GM23338 (cell line): ENCODE measurements around the gene NPPC. TPM values are rescaled to one million over a fixed set of nuclear protein-coding genes. Genes with fewer than 3 reads are reported as not detected.

Experiments used
- ATAC-seq: fragments of 200-7000 bp; cut with Tn5 transposase; 3 replicates; pipeline ENCODE4 v1.9.1; 2020
- DNase-seq: peaks from one replicate; pipeline ENCODE4 v3.0.0-alpha.2; 2015; ENCODE audit warnings: low spot score
- H2AFZ ChIP-seq: fragments of 200-600 bp; sonication (generic); 2 replicates; pipeline ENCODE4 v1.8.0; 2016; ENCODE audit warnings: antibody characterized with exemption, mild to moderate bottlenecking, moderate library complexity
- H3F3A ChIP-seq: fragments of 200-600 bp; sonication (generic); replicated peaks from 2 replicates; pipeline ENCODE4 v1.8.0; 2017; ENCODE audit warnings: antibody characterized with exemption, mixed run types, low read depth
- H3K27ac ChIP-seq: fragments of 200-600 bp; sonication (generic); 2 replicates; pipeline ENCODE4 v1.6.1; 2016; ENCODE audit warnings: low read depth
- H3K27me3 ChIP-seq: fragments of 200-600 bp; sonication (generic); 2 replicates; pipeline ENCODE4 v1.8.0; 2016; ENCODE audit warnings: mild to moderate bottlenecking, mixed run types, moderate library complexity; ENCODE audit not compliant: insufficient read depth
- H3K36me3 ChIP-seq: fragments of 200-600 bp; sonication (generic); 2 replicates; pipeline ENCODE4 v1.8.0; 2016; ENCODE audit warnings: mild to moderate bottlenecking; ENCODE audit not compliant: insufficient read depth
- H3K4me1 ChIP-seq: fragments of 200-600 bp; sonication (generic); 2 replicates; pipeline ENCODE4 v1.8.0; 2016; ENCODE audit warnings: mild to moderate bottlenecking, moderate library complexity; ENCODE audit not compliant: insufficient read depth
- H3K4me2 ChIP-seq: fragments of 200-600 bp; sonication (generic); 2 replicates; pipeline ENCODE4 v1.7.1; 2017; ENCODE audit warnings: mixed run types
- H3K4me3 ChIP-seq: fragments of 200-600 bp; sonication (generic); 2 replicates; pipeline ENCODE4 v1.6.1; 2016; ENCODE audit warnings: mixed run types
- H3K79me2 ChIP-seq: fragments of 200-600 bp; sonication (generic); replicated peaks from 2 replicates; pipeline ENCODE4 v1.8.0; 2017; ENCODE audit warnings: mild to moderate bottlenecking; ENCODE audit not compliant: insufficient read depth
- H3K9me2 ChIP-seq: fragments of 200-600 bp; sonication (generic); 2 replicates; pipeline ENCODE4 v1.8.0; 2017; ENCODE audit not compliant: insufficient read depth
- H4K20me1 ChIP-seq: fragments of 200-600 bp; sonication (generic); replicated peaks from 2 replicates; pipeline ENCODE4 v1.8.0; 2017; ENCODE audit warnings: mild to moderate bottlenecking; ENCODE audit not compliant: insufficient read depth
- H3K27ac Mint-ChIP-seq: 2 replicates; pipeline ENCODE4 v1.8.0; 2020; ENCODE audit warnings: inconsistent platforms, mild to moderate bottlenecking, moderate library complexity, mixed read lengths
- H3K27me3 Mint-ChIP-seq: 3 replicates; pipeline ENCODE4 v1.8.0; 2022; ENCODE audit warnings: low read depth, mild to moderate bottlenecking, moderate library complexity, mixed read lengths, inconsistent platforms; ENCODE audit not compliant: insufficient read depth, poor library complexity
- H3K36me3 Mint-ChIP-seq: 3 replicates; pipeline ENCODE4 v1.8.0; 2021; ENCODE audit warnings: low read depth, mild to moderate bottlenecking, inconsistent platforms, moderate library complexity, mixed read lengths
- H3K4me1 Mint-ChIP-seq: 3 replicates; pipeline ENCODE4 v1.8.0; 2020; ENCODE audit warnings: mild to moderate bottlenecking, inconsistent platforms, mixed read lengths
- H3K4me3 Mint-ChIP-seq: 3 replicates; pipeline ENCODE4 v1.8.0; 2021; ENCODE audit warnings: moderate library complexity, mild to moderate bottlenecking, inconsistent platforms, mixed read lengths
- H3K9me3 Mint-ChIP-seq: 3 replicates; pipeline ENCODE4 v1.8.0; 2020; ENCODE audit warnings: moderate library complexity, mild to moderate bottlenecking, inconsistent platforms, mixed read lengths
- CREB1 ChIP-seq: fragments of 250-450 bp; sonication (Bioruptor Pico); IDR thresholded peaks from 2 replicates; pipeline ENCODE4 v1.5.0; 2020; ENCODE audit warnings: low read depth, mild to moderate bottlenecking, moderate library complexity
- EZH2phosphoT487 ChIP-seq: fragments of 200-600 bp; sonication (generic); IDR thresholded peaks from one replicate; pipeline ENCODE4 v1.8.1; 2018; ENCODE audit warnings: antibody characterized with exemption; ENCODE audit not compliant: unreplicated experiment
- JUNB ChIP-seq: IDR thresholded peaks from one replicate; pipeline ENCODE4 v1.6.1; 2016; ENCODE audit warnings: antibody characterized with exemption; ENCODE audit not compliant: unreplicated experiment
- POLR2AphosphoS5 ChIP-seq: IDR thresholded peaks from 2 replicates; pipeline ENCODE4 v1.6.1; 2016; ENCODE audit warnings: antibody characterized with exemption, low read depth
- STAT1 ChIP-seq: IDR thresholded peaks from one replicate; pipeline ENCODE4 v1.6.1; 2016; ENCODE audit warnings: antibody characterized with exemption; ENCODE audit not compliant: unreplicated experiment
- ZNF331 ChIP-seq: fragments of 250-450 bp; sonication (Bioruptor Pico); IDR thresholded peaks from 2 replicates; pipeline ENCODE4 v1.5.0; 2020; ENCODE audit warnings: low read depth, mild to moderate bottlenecking, moderate library complexity
- polyA plus RNA-seq: library from polyadenylated mRNA; unstranded; fragments of >200 nt; fragmentation: Nextera tagmentation; extraction: Ambion mirVana; gene quantifications from 2 replicates; pipeline ENCODE4 v1.2.1, GENCODE V29; 2016
- total RNA-seq: library from RNA; depleted of rRNA; stranded (reverse); fragments of >200 nt; shearing (Covaris generic); gene quantifications from 2 replicates; pipeline ENCODE4 v1.2.3, GENCODE V29; 2014
- TF ChIP-seq, protein P1 (sequence below), 2 experiments: fragments of 200-600 bp in 1 of 2; sonication (generic) in 1 of 2; conservative IDR thresholded peaks; 2 replicates each; pipeline versions ENCODE4 v1.5.1 to v1.6.1; 2016 to 2017; ENCODE audit warnings: antibody characterized with exemption in 2 of 2, low read depth in 2 of 2, mild to moderate bottlenecking in 2 of 2, moderate library complexity in 1 of 2
- TF ChIP-seq, protein P2 (sequence below): IDR thresholded peaks from one replicate; pipeline ENCODE4 v1.6.1; 2018; ENCODE audit warnings: antibody characterized with exemption; ENCODE audit not compliant: unreplicated experiment
- TF ChIP-seq, protein P3 (sequence below): IDR thresholded peaks from 2 replicates; pipeline ENCODE4 v1.6.1; 2016; ENCODE audit warnings: antibody characterized with exemption

NPPC gene
- total and polyA plus RNA-seq, 2 experiments from 2014 or later, result 2.2 to 6.3 TPM

DNA sequence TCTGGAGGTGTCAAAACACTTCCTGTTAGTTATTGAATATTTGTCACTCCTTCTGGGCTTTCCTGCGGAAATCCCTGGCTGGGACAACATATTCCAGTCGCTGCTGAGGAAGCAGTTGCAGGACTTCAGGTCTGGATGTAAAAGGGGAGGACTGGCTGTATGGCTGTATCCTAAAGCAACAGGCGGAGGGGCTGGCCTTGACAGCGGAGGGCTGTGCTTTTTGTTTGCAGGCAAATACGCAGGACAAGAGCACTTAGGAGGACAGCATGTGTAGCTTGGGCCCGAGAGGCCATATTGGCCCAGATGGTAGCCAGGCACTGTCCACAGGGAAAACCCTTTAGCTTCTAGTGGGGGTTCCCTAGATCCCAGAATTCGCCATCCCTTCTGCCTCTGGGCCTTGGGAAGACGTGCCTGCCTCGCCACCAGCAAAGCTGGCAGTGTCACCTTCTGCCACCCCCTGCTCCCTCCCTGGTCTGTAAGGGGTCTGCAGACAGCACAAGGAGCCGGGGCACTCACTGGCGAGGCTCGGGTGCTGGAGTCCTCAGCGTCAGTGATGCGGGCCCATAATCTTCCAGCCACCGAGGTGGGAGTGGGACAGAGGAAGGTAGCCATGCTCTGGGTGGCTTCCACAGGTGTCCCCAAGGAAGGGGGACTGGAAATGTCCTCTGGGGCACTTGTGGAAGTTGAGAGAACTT is 6.7 kb downstream of the NPPC start:
- Histone ChIP-seq H3K4me3 (no peak overlapping the region), H2AFZ (no peak overlapping the region), H3K4me1 (no peaks in the 10 kb centered on the region), H3F3A (no peaks in the 10 kb centered on the region), H3K79me2 (no peaks in the 10 kb centered on the region), H3K27ac (no peak overlapping the region), H3K9me2 (no peaks in the 10 kb centered on the region), H3K36me3 (no peaks in the 10 kb centered on the region), H3K27me3 (peaks cover 8% of the 10 kb centered on the region; the same call in 1 of the 2 replicates), H4K20me1 (peaks cover 10% of the 10 kb centered on the region; the same call in 1 of the 2 replicates), H3K4me2 (no peak overlapping the region)
- no peak for DNase-seq
- no peak for ATAC-seq
- H3K4me1 Mint-ChIP-seq, result peaks cover 17% of the 10 kb centered on the region
- H3K9me3 Mint-ChIP-seq, result no peaks in the 10 kb centered on the region
- H3K27me3 Mint-ChIP-seq, result peaks cover 10% of the 10 kb centered on the region
- H3K4me3 Mint-ChIP-seq, result no peak overlapping the region
- H3K36me3 Mint-ChIP-seq, result no peaks in the 10 kb centered on the region
- H3K27ac Mint-ChIP-seq, result no peak overlapping the region
- TF ChIP-seq, protein P1, sequence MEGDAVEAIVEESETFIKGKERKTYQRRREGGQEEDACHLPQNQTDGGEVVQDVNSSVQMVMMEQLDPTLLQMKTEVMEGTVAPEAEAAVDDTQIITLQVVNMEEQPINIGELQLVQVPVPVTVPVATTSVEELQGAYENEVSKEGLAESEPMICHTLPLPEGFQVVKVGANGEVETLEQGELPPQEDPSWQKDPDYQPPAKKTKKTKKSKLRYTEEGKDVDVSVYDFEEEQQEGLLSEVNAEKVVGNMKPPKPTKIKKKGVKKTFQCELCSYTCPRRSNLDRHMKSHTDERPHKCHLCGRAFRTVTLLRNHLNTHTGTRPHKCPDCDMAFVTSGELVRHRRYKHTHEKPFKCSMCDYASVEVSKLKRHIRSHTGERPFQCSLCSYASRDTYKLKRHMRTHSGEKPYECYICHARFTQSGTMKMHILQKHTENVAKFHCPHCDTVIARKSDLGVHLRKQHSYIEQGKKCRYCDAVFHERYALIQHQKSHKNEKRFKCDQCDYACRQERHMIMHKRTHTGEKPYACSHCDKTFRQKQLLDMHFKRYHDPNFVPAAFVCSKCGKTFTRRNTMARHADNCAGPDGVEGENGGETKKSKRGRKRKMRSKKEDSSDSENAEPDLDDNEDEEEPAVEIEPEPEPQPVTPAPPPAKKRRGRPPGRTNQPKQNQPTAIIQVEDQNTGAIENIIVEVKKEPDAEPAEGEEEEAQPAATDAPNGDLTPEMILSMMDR (conservative IDR thresholded peaks at IDR 0.05; ENCODE audit: low read depth in 2 of 2), result no peak
- TF ChIP-seq CREB1, result no peak
- TF ChIP-seq ZNF331 (CRISPR knock-in tag), result no peak
- TF ChIP-seq, protein P2, sequence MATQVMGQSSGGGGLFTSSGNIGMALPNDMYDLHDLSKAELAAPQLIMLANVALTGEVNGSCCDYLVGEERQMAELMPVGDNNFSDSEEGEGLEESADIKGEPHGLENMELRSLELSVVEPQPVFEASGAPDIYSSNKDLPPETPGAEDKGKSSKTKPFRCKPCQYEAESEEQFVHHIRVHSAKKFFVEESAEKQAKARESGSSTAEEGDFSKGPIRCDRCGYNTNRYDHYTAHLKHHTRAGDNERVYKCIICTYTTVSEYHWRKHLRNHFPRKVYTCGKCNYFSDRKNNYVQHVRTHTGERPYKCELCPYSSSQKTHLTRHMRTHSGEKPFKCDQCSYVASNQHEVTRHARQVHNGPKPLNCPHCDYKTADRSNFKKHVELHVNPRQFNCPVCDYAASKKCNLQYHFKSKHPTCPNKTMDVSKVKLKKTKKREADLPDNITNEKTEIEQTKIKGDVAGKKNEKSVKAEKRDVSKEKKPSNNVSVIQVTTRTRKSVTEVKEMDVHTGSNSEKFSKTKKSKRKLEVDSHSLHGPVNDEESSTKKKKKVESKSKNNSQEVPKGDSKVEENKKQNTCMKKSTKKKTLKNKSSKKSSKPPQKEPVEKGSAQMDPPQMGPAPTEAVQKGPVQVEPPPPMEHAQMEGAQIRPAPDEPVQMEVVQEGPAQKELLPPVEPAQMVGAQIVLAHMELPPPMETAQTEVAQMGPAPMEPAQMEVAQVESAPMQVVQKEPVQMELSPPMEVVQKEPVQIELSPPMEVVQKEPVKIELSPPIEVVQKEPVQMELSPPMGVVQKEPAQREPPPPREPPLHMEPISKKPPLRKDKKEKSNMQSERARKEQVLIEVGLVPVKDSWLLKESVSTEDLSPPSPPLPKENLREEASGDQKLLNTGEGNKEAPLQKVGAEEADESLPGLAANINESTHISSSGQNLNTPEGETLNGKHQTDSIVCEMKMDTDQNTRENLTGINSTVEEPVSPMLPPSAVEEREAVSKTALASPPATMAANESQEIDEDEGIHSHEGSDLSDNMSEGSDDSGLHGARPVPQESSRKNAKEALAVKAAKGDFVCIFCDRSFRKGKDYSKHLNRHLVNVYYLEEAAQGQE, result no peak
- no peak for TF ChIP-seq JUNB

DNA sequence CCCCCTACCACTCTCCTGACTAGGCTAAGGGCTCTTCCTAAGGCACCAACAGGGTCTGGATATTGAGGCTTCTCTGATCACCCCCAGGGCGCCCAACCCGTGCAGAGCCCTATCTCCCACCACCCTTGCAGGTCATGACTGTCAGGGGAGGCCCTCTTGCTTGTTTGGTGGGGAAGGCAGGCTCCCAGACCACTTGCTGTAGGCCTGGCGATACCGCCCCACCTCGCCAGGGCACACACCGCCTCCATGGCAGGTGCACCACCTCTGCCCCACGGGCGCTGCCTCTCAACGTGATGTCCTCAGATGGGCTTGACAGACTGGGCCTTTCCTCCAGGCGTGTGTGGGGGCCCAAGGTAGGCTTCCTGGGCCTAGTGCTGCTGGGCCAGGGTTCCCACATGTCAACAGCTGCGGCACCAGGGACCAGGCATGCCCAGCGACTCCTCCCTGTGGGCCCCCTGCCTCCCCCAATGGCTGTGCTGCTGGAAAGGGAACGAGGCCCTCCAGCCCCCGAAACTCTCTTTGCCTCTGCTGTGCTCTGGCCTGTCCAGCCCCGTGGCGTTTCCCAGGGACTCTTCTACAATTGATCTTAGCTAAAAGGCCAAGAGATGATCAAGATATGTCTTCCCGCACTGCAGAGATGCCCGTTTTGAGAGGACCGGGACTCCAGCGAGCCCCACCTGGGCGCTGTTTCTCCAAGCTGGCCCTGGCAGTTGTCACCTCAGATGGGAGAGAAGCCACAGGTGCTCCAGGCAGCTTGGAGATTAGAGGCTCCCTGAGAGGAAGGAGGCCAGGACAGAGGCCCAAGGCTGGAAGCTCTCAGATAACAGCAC is 7.5 kb downstream of the NPPC start:
- H3K4me1 ChIP-seq, result no peaks in the 10 kb centered on the region
- H3K27ac ChIP-seq, result no peak overlapping the region
- H3K4me2 ChIP-seq, result no peak overlapping the region
- Mint-ChIP-seq H3K36me3 (no peaks in the 10 kb centered on the region), H3K27me3 (peaks cover 4% of the 10 kb centered on the region), H3K4me1 (peaks cover 10% of the 10 kb centered on the region), H3K27ac (no peak overlapping the region), H3K9me3 (no peaks in the 10 kb centered on the region), H3K4me3 (no peak overlapping the region)
- no peaks in the 10 kb centered on the region for H3K36me3 ChIP-seq
- no peaks in the 10 kb centered on the region for H3K27me3 ChIP-seq
- no peaks in the 10 kb centered on the region for H3K9me2 ChIP-seq
- peaks cover 5% of the 10 kb centered on the region; the same call in 1 of the 2 replicates for H4K20me1 ChIP-seq
- no peaks in the 10 kb centered on the region for H3F3A ChIP-seq
- no peak for DNase-seq
- ATAC-seq, result no peak
- H3K79me2 ChIP-seq, result no peaks in the 10 kb centered on the region
- H2AFZ ChIP-seq, result no peak overlapping the region
- no peak overlapping the region for H3K4me3 ChIP-seq
- TF ChIP-seq POLR2AphosphoS5 (no peak), STAT1 (no peak), JUNB (no peak), EZH2phosphoT487 (no peak)
- TF ChIP-seq, protein P3, sequence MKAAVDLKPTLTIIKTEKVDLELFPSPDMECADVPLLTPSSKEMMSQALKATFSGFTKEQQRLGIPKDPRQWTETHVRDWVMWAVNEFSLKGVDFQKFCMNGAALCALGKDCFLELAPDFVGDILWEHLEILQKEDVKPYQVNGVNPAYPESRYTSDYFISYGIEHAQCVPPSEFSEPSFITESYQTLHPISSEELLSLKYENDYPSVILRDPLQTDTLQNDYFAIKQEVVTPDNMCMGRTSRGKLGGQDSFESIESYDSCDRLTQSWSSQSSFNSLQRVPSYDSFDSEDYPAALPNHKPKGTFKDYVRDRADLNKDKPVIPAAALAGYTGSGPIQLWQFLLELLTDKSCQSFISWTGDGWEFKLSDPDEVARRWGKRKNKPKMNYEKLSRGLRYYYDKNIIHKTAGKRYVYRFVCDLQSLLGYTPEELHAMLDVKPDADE, result no peak
